Measurements from ENCODE around the gene RACGAP1.
"Not testable (repeated sequence)": the region's sequence is repeated elsewhere in the genome, so short reads cannot be mapped to it uniquely, and the experiment has no call there.

The RACGAP1 gene

DNA sequence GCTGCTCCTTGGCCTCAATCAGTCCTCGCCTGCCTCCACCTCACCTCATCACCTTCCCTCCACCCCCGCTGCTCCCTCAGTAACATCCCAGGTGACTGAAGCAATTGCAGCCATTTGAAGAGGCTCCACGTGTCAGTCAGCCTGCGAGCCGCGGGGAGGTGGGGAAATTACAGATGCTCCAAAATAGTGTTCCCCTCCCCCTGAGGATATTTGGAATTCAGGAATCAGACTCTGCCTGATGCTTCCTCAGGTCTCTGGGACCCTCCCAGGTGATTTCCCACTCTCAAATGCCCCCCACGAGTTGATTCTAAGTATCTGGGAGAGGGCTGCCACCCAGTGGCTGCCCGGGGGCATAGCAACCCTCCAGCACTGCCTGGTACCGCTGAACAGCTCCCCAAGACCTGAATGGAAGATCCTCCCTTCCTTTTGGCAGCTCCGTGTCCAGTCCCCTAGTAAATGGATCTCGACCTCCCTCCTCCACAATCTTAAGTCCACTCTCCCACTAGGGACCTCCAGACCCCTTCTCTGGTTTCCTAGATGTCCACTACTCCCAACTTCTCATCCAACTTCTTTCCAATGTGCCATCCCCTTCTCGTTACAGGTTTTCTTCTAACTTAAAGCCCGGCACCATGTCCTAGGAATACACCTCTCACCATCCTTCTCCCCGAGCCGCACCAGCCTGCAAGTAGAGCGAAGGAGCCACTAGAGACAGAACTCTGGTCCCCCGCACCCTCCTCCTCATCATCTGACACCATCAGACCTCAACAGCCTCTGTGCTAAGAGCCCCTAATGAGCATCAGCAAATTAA is 30.7 kb upstream of the RACGAP1 start:
- peak; percentile 74 for DNase-seq

DNA sequence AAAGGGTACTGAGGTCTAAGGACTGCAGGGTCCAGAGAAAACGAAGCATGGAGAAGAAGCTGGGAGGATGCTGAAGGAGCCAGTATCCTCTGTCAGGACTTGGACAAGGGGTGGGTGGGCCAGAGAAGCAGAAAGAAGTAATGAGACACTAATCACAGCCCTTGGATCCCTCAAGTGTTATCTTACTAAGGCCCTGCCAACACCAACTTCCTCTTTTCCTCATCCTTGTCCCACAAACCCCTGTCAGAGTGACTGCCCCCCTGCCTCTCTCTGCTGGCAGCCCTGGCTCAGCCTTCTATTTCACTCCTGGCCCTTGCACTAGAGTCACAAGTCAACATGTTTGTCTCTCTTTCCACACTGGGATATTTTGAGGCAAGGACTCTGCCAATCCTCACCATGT is 28.3 kb upstream of the RACGAP1 start:
- DNase-seq, result no peak

DNA sequence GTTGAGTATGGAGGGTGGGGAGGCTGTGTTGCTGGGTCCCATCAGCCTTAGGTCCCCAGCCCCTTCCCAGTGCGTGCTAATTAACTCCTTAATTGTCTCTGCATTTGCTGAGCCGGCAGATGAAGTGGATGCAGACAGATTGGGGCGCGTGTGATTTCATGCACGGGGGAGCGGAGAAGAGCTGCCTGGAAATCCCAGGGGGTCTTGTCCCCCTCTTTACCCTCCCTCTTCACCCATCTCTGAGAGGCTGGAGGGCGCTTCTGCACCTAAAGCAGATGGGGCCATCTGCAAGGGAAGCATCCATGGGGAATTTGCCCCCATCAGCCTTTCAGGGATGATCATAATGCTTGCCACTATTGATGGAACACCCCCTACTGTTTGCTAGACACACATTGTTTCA is 27.7 kb upstream of the RACGAP1 start:
- peak; percentile 26 for DNase-seq

DNA sequence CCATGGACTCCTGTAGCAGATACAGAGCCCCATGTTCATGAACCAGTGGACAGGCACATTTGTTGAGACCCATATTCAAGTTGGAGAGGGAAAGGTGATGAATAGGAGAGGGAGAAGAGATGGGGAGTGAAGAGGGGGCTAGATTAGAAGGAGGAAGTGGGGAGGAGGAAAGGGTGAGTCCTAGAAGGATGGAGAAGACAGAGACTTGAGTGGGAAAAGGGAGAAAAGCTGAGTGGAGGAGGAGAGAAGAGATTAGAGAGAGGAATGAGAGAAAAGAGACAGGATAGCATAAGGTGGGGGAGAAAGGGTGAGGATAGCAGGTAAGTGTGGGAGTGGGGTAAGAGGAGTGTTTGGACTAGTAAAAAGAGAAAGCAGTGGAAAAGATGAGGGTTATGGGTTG is 27.2 kb upstream of the RACGAP1 start:
- no peak for DNase-seq

DNA sequence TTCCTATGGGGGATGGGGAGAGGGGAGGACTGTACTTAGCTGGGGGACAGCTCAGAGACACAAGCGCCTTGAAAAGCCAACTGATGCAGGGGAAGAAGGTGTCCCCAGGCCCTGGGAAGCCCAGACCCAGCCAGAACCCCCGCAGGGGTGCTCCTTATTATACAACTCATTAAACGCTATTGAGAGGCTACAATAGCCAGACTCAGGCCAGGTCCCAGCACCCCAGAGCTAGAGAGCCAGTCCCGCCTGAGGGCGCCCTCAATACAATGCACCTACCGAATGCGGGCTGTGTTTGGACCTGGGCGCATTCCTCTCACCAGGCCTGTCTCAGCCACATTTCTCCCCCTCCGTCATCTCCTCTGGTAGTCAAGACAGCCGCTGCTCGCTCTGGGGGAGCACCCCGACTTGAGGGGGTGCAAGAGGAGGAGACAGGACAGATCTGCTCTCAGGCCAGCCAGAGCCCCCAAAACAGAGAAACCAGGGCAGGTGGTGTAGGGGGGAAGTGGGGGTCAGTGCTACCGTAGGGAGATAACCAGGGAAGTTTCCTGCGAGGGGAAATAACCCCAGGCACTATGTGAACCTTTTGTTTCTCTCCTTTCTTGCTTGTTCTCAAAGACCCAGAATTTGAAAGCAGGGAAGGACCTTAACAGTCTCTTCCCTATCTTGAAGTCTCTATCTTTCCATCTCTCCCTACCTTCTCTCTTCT is 26.0 kb upstream of the RACGAP1 start:
- DNase-seq, result peak; percentile 32

DNA sequence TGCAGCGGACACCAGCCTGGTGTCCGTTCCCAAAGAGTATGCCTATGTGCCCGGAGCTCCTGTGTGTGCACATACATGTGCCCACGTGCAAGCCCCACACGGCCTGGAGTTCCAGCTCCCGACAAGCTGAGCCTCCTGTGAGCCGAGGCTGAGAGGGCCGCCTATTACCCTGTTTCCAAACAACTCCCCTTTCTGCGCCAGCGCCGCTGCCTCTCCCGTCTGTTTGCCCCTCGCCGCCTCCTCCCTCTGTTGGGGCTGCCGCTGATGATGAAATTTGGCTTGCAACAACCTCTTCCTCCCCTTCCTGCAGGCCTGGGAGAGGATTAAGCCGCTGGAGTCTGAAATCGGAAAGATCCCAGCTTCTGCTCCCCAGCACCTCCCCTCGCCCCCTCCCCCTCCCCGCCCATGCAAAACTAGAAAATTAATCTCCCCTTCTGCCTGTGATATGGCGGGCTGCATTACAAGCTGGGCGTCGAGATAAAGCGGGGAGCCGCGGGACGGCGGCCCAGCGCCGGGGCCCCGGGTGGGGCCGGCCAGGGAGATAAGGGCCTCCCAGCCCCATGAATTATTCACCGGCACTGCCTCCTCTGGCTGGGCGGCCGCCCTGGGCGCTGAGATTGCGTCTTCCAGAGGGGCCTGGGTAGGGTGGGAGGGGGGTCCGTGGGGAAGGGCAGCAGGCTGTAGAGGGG is 25.3 kb upstream of the RACGAP1 start:
- peak; percentile 50 for DNase-seq

DNA sequence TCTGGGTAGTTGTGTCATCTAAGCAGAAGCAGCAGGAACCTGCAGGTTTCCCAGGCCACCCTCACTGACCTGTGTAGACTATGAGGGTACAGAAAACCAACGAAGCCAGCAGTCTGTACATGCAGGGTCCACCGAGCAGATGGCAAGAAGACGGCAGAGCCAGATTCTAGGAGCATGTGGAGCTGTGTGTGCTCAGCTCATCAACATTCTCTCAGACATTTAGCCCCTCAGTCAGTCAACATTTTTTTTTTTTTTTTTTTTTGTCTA is 24.8 kb upstream of the RACGAP1 start:
- DNase-seq, result no peak

DNA sequence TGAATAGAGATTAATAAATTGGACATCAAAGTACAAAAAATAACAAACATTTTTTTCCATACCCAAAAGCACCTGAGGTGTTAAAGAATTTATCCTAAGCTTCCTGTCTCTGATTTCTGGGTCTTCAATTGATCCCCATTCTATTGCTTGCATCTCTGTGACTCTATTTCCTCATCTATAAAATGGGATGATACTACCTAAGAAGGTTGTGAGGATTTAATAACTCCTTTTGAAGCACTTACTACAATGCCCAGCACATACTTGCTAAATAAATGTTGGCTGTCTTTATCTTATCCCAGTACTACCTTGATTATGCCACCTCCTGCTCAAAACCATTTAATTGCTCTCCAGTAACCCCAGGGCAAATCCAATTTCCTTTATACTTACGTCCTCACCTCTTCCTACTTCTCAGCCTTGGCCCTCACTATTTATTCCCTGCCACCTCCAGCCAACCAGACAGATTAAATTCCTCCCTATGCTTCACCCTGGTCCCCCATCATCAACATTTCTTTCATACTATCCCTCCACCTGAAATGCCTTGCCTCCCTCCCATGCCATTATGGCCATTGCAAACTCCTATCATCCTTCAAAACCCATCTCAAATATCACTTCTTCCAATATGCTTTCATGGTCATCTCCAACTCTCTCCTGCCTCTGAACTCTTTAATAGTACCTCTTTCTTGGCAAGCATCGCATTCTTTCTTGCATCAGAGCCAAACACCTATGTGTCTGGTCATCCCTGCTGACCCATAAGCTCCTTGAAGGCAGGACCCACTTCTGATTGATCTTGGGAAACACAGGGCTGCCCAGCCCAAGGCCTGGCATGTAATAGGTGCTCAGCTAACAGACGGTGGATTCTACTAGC is 24.2 kb upstream of the RACGAP1 start:
- peak; percentile 13 for DNase-seq

DNA sequence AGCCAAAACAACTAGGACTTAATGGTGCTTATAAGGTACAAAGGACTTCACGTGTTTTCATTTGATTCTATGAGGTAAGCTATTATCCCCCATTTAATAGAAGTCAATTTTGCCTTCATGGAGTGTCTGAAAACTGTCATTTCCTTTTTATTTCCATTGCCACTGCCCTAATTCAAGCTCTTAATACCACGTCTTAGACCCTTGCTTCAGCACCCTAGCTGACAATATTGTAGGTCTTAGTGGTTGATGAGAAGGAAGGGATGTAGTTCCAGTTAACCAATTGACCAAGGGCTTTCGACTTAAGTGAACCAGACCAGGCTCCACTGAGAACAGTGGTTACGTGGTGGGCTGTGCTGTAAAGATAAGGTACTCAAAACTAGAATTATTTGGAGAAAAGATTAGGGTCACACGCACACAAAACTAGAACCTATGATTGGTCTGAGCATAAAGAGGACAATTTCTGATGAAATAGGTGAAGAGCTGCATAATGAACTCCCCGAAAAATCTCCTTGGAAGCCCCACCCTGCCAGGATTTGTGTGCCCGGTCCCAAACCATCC is 22.5 kb upstream of the RACGAP1 start:
- no peak for DNase-seq

DNA sequence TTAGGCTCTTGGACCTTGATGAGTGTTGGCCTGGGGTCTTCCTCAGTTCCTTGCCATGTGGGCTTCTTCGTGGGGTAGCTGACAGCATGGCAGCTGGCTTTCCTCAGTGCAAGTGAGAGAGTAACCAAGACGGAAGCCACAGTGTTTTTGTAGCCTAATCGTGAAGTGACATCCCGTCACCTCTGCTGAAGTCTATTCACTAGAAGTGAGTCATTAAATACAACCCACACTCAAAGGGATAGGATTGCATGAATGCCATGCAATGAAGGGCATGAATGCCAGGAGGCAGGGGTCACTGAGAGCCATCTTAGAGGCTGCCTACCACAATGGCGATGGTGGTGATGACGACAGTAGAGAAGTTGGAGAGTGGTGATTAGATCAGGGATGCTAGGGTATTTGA is 18.6 kb upstream of the RACGAP1 start:
- no peak for DNase-seq

DNA sequence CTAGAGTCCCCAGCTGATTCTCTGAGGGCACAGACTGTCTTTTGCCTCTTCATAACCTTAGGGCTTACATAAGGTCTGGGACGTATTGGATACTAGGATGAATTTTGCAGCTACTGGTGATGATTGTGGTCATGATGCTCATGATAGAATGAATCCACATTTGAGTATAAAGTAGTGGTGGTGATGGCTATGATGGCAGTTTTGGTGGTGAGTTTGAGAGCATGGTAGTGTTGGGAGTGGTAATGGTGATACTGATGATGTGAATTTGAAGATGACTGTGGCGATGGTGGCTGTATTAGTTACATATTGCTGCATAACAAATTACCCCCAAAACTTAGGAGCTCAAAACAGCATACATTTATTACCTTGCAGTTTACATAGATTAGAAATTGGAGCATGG is 18.0 kb upstream of the RACGAP1 start:
- DNase-seq, result no peak

DNA sequence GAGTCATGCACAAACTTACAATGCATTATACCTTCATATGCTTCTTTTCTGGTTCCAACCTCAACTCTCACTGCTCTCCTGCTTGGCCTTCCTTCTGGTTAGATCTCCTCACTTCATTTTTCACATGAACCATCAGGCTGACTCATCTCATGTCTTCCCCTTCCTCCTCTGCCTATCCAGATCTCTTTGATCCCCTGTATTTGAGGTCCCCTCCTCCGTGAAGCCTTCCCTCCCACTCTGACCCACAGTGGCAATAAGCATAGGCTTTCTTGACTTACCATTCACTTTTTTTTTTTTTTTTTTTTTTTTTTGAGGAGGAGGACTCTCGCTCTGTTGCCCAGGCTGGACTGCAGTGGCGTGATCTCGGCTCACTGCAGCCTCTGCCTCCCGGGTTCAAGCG is 17.4 kb upstream of the RACGAP1 start:
- DNase-seq, result no peak

DNA sequence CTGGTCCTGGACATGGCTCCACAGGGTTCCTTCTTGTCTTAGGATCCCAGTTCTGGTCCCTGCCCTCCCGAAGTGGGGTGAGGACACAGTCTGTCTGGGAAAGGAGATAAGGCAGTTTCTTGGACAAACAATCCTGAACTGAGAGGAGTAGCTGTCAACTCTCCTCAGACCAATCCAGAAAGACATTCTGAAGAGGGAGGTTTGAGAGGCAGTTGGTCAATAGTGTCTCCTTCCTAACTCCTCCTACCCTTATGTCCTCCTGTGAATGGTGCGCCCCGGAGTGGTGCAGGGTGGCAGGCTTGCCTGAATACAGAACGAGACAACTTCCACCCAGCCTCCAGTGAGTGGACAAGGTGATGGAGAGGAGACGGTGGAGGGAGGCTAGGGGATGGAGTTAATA is 16.7 kb upstream of the RACGAP1 start:
- no peak for DNase-seq

DNA sequence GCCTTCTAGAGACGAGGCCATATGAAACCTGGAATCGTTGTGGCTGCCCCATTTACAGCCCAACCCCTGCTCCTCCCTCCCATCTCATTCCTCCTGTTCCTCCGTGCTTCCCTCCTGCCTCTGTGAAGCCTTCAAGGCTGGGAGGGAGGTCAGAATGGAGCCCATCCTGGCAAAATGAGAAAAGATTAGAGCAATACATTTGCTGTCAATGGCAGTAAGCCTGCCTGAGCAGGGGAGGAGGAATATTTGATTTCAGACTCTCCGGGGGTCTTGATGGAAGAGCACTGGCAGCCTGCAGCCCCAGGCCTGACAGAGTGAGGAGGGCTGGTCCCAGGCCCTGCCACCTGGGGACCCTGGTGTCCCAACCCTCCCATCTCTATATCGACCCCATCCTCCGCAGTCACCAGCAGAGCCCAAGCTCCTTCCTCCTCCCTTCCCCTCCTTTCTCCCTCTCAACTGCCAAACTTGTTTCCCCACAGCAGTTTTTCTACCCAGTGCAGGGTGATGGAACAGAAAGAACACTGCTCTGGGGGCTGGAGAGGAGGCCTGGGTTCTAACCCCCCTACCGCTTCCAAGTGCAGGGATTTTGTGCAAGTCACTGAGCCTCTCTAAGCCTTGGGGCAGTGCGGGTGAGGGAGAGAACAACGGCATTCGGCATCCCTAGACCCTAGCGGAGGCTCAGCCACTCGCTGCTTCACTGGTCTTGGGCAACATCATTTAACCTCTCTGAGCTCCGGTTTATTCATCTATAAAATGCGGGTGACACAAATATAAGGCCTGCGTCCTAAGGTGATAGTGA is 16.0 kb upstream of the RACGAP1 start:
- DNase-seq, result no peak

DNA sequence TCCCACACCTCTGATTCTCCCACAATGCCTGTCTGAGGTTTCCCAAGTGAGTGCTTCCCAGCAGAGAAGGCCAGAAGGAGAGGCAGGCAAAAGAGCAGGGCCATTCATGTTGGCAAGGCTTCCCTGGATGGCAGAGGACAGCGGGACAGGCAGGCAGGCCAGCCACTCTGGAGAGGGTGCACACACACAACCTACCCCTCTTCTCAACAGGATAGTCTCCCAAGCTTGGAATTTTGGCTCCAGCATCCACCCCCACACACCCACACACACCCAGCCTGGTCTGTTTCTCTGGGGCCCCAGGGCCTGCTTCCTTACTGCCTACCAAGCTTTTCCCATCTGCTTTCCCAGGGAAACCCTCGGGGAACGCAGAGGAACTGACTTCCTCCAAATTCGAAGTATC is 15.4 kb upstream of the RACGAP1 start:
- DNase-seq, result no peak

DNA sequence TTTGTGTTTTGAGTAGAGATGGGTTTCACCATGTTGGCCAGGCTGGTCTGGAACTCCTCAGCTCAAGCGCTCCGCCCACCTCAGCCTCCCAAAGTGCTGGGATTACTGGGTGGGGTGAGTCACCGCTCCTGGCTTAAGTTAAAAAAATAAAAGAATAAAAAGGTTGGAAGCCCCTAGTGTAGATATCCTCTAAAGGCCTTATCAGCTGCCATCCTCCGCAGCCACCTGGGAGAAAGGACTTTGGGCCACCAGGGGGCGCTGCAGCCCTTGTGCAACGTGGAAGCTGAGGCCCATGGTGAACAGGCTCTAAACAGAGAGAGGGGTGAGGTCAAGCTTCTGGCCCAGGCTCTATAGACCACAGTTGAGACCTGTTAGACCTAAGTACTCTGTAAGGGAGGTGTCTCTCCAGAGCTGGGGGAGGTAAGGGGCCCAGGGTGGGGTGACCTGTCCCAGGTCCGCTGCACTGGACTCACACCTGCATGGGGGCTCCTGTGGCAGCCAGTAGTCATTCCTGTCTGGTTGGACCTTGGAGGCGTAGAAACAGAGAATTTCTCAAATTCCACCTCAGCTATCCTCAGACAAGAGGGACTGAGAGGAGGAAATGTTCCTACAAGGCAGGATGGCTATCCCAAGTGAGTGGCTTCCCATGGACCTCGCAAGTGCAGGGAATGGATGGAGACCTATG is 14.0 kb upstream of the RACGAP1 start:
- DNase-seq, result peak; percentile 84

DNA sequence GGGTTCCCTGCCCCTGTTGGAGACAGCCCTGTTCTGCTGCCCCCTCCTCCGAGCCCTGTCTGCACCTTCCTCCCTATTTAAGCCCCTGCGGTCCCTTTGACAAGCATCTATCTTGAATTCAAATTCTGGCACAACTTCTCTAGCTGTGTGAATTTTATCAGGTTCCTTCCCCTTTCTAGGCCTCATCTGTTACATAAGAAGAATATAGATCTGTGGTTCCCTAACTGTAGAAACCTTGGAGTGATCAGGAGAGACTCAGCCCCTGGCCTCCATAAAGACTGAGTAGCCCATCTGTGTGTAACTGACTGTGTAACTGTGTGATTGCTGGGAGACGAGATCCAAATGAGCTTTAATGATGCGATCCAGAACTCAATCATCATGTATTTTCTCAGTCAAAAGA is 13.0 kb upstream of the RACGAP1 start:
- no peak for DNase-seq

DNA sequence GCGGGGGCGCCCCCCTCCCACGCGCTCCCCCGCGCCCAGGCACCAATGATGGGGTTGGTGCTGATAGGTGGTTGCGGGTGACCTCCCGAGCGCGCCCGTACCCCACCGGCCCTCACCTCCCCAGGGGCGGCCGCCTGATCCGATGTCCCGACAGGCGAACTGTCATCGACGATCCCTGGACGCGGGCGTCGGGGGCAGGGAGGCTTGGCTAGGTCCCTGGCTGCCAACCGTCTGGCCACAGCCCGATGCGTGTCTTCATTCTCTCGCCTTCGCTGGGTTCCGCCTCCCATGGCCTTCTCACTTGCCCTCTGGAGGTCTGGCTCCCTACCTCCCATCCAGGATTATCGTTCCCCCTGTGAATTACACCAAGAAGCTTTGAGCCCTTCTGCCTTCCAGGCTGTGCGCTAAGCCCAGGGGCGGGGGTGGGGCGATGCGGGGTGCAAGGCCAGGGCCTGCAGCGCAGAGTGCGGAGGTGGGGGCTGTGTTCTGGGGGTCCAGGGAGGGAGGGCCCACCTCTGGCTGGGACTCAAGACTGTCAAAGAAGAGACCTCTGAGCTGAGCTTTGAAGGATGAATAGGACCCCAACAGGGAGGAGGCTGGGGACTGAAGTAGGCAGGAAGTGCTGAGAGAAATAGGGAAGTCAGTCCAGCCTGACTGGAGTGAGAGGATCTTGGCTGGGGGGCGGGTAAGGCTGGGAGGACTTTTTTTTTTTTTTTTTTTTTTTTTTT is 7.7 kb upstream of the RACGAP1 start:
- no peak for DNase-seq

DNA sequence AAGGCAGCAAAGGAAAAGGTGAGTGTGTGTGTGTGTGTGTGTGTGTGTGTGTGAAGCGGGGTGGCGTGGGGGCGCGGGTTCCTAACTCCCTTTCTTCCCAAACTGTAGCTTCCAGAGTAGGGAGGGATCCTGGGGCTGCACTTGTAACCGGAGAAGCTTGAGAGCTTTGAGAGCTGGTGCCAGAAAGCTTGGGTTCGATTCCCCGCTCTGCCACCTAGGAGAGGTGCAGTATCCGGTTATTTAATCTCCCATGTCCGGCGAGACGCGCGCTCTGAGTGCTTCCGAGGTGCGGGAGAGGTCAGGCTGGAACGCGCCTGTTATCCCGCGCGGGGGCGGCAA is 7.2 kb upstream of the RACGAP1 start:
- DNase-seq, result no peak

DNA sequence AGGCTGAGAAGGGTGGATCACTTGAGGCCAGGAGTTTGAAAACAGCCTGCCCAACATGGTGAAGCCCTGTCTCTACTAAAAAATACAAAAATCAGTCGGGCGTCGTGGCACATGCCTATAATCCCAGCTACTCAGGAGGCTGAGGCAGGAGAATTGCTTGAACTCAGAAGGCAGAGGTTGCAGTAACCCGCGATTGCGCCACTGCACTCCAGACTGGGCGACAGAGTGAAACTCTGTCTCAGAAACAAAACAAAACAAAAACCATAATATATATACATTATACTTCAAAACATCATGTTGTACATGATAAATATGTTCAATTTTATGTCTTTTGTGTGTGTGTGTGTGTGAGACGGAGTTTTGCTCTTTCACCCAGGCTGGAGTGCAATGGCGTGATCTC is 5.2 kb upstream of the RACGAP1 start:
- not testable (repeated sequence) for DNase-seq

DNA sequence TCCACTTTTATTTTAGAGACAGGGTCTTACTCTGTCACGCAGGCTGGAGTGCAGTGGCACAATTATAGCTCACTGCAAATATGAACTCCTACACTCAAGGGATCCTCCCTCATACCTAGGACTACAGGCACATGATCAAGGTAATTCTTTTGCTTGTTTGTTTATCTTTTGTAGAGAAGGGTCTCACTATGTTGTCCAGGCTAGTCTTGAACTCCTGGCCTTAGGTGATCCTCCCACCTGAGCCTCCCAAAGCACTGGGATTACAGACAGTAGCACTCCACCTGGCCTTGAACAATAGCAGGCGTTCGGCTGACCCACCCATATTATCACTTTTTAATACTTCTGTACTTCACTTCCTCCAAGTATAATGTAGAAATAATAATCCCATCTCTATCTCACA is 1.4 kb upstream of the RACGAP1 start:
- no peak for DNase-seq

Data from NCI-H146 (cell line).